HG02642 (cell line): ENCODE measurements around the gene NAGA.

Experiments
- ATAC-seq: cut with Tn5 transposase; IDR thresholded peaks from one replicate; pipeline ENCODE4 v1.9.1; 2021; ENCODE audit warnings: mild to moderate bottlenecking; ENCODE audit not compliant: unreplicated experiment, poor library complexity

NAGA gene

DNA sequence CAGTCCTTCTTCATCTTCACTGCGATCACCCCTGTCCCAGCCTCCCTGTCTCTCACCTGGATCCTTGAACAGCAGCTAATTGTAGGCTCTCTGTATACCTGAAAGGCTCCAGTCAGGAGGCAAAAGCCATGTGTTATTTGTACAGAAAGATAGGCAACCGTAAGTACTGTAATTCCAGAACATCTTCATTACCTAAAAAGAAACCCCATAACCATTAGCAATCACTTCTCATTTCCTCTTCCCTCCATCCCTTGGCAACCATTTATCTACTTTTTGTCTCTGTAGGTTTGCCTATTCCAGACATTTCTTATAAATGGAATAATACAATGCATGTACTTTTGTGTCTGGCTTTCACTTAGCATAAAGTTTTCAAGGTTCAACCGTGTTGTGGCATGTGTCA, 17.8 kb downstream of the NAGA start:
- ATAC-seq = no peak

DNA sequence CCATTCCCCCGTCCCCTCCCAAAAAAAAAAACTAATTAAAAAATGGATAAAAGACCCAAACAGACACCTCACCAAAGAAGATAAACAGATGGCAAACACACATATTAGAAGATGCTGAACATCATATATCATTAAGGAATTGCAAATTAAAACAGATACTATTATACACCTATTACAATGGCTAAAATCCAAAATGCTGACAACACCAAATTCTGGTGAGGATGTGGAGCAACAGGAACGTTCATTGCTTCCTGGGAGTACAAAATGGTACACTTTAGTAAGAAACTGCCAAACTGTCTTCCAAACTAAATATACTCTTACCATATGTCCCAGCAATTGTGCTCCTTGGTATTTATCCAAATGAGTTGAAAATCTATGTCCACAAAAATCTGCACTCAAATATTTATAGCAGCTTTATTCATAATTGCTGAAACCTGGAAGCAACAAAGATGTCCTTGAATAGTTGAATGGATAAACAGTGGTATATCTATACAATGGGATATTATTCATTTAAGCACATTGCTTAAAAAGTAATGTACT, 19.9 kb downstream of the NAGA start:
- ATAC-seq = no peak

DNA sequence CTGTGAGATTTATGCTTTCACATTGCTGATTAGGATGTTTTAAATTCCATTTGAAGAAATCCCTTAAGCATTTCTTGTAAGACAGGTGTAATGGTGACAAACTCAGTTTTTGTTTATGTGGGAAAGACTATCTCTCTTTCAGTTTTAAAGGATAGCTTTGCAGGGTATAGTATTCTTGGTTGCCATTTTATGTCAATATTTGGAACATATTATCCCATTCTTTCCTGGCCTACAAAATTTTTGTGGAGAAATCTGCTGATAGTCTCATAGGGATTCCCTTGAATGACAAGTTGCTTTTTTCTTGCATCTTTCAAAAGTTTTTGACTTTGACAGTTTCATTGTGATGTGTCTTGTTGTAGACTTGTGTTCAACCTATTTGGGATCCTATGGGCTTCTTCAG, 28.8 kb downstream of the NAGA start:
- ATAC-seq = no peak

- no peak for ATAC-seq
Measured at GRCh38 chr22:42039271-42039670, 31.3 kb downstream of the NAGA start.

- no peak for ATAC-seq
Measured at GRCh38 chr22:42035256-42035655, 35.4 kb downstream of the NAGA start.

DNA sequence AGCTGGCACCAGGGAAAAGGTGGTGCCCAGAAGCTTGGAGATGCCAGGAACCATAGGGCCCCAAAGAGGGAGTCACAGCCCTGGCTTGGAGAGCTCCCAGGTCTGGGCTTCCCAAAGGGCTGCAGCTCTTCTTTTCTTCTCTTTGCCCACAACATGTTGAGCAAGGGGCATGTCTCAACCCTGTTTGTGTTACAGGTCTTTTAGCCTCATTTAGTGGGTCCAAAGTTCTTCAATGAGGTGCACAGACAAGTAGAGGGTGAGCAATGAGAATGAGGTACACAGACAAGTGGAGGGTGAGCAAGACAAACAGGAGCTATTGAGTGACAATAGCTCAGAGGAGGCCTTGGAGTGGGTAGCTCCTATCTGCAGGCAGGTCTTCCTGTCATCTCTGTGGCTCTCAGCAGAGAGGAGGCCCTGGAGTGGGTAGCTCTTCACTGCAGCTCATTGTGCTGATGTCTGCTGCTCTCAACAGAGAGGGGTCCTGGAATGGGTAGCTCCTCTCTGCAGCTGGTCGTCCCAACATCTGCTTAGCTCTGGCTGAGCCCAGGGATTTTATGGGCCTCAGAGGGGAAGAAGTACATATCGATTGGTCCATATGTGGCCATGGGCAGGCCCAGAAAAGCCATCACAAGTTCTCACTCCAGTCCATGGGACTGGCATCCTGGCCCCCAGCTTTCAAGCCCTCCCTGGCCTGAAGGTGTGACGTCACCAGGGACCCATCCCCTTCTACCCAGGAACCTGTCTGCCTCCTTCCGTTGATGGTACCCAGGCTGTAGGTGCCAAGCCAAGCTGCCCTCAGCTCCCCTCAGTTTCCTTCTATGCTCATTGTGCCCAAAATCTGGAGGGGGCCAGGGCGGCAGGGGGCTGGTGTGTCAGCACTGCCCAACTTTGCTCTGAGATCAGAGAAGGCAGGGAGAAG, 37.1 kb downstream of the NAGA start:
- ATAC-seq = no peak

GRCh38 chr22:42026705-42027104, 43.9 kb downstream of the NAGA start:
- no peak for ATAC-seq

DNA sequence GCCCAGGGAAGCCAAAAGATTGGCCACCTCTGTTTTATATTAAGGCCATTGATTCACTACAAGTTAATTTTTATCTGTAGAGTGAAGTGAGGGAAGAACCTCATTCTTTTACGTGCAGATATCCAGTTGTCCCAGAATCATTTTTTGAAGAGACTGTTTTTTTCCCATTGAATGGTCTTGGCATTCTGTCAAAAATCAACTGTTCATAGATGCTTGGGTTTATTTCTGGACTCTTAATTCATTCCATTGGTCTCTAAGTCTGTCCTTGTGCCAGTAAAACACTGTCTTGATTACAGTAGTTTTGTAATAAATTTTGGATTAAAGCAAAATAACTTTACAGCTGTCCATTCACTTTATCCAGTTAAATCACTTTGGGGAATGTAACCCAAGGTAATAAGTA, 45.2 kb downstream of the NAGA start:
- ATAC-seq = no peak

- ATAC-seq = no peak
Measured at GRCh38 chr22:42022162-42022847, 48.3 kb downstream of the NAGA start.

GRCh38 chr22:42021571-42021970, 49.0 kb downstream of the NAGA start:
- ATAC-seq = no peak

DNA sequence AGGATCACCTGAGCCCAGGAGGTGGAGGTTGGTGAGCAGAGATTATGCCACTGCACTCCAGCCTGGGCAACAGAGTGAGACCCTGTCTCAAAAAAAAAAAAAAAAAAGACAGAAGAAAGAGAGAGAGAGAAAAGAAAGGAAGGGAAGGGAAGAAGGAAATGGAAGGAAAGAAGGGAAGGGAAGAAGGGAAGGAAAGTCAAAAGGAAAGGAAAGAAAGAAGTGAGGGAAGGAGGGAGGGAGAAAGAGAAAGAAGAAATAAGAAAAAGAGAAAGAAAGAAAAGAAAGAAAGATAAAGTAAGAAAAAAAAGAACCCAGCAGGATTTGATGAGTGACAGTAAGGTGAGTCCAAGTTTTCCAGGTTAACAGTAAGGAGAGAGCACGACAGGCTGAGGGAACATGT, 52.4 kb downstream of the NAGA start:
- ATAC-seq = no peak

- no peak for ATAC-seq
Measured at GRCh38 chr22:42016111-42016510, 54.5 kb downstream of the NAGA start.

DNA sequence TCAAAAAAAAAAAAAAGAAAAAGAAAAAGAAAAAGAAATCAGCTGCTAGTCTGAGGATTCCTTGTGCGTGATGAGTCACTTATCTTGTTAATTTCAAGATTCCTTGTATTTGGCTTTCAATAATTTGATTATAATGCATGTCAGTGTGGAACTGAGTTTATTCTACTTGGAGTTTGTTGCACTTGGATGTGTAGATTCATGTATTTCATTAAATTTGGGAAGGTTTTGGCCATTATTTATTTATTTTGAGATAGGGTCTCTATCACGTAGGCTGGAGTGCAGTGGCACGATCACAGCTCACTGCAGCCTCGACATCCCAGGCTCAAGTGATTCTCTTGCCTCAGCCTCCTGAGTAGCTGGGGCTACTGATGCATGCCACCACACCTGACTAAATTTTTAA, 57.2 kb downstream of the NAGA start:
- no peak for ATAC-seq

- no peak for ATAC-seq
Measured at GRCh38 chr22:42010778-42011177, 59.8 kb downstream of the NAGA start.
